Measurements from ENCODE around the gene CHAF1A. TPM values are rescaled to one million over a fixed set of nuclear protein-coding genes. Genes with fewer than 3 reads are reported as not detected.
A peak's percentile ranks its signal among the peaks of the same experiment; 100 is the strongest.

CHAF1A gene
- total and polyA plus RNA-seq, 2 of the 8 experiments (the other 6 are each of a cell fraction or from before 2014, with no cell fraction given): 122 to 147 TPM

DNA sequence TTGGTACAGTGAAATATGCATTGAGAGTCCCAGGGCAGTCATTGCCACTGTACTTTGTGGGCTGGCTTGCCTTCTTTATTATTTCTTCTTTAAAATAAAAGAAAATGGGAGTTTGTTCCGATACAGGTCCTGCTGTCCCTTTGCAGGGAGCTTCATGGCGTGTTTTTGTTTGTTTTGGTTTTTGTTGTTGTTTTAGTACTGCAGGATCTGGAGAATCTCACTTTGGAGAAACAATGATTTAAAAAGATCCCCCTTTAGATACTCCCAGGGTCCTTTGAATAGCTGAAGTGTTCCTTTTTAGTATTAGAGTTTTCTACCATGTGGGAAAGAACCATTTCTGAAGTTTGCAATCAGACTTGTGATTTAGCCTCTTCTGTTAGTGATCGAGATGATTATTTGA lies 11.1 kb downstream of the CHAF1A start:
- no peak overlapping the region for H3K4me3 ChIP-seq (ENCODE audit: extremely low read depth in 1 of 4, insufficient read depth in 2 of 4, low read depth in 3 of 4, low read length in 4 of 4)
- no peak overlapping the region for H3K14ac ChIP-seq (ENCODE audit: insufficient read length)
- H2BK5ac ChIP-seq (ENCODE audit: low read depth, low read length): peak overlapping the region; percentile 25; the same call in 1 of the 2 replicates
- H3K79me2 ChIP-seq (ENCODE audit: control insufficient read depth in 1 of 2, insufficient read depth in 2 of 2, low read length in 2 of 2): peaks cover 7 to 95% of the 10 kb centered on the region in 2 experiments; a peak in 3 of 4 replicates
- no peak overlapping the region; the same call in 1 of the 2 replicates for H3K27ac ChIP-seq (ENCODE audit: low read depth, low read length)
- no peak overlapping the region; a peak in 1 of 4 replicates for H3K4me2 ChIP-seq (ENCODE audit: insufficient read depth in 1 of 2, low read depth in 2 of 2, low read length in 2 of 2)
- H3K9ac ChIP-seq (replicated peaks in 1 of 4; ENCODE audit: extremely low read depth in 1 of 4, low read depth in 3 of 4, low read length in 3 of 4): no peak overlapping the region
- no peak overlapping the region for H3K18ac ChIP-seq (ENCODE audit: extremely low read depth, low read length)
- H3K36me3 ChIP-seq (ENCODE audit: control insufficient read depth in 2 of 4, insufficient read depth in 4 of 4, low read length in 3 of 4): peaks cover 25 to 80% (median 40%) of the 10 kb centered on the region in 4 experiments
- no peak overlapping the region for H4K91ac ChIP-seq (replicated peaks; ENCODE audit: insufficient read length, low read length)
- H3K4me1 ChIP-seq (replicated peaks in 1 of 4; ENCODE audit: control insufficient read depth in 3 of 4, insufficient read depth in 4 of 4, low read length in 3 of 4): peaks cover 6 to 34% (median 16%) of the 10 kb centered on the region in 4 experiments; a peak in 6 of 7 replicates
- H3K79me1 ChIP-seq (ENCODE audit: low read depth, low read length): peaks cover 11% of the 10 kb centered on the region
- 0 out of 2 replicates have a peak overlapping the region, but pooled peaks have one; percentile 53 for H2BK15ac ChIP-seq (ENCODE audit: low read length)
- H4K20me1 ChIP-seq (replicated peaks in 1 of 2; ENCODE audit: control insufficient read depth in 1 of 2, insufficient read depth in 2 of 2, low read length in 2 of 2): peaks cover 16 to 24% of the 10 kb centered on the region in 2 experiments
- 91% methylated on average over 3 of the region's 3 CpGs; no CpG with 5 or more reads in 1 of the 2 experiments for WGBS, 2 experiments (ENCODE audit: extremely low coverage in 1 of 2, insufficient coverage in 1 of 2, insufficient read length in 1 of 2, insufficient replicate concordance in 2 of 2, low coverage in 1 of 2, low lambda C conversion rate in 2 of 2, missing lambda C conversion rate in 1 of 2)
- POLR2A ChIA-PET (ENCODE audit: partially characterized antibody): interaction anchor here (1.4 to 58.1 kb wide), 6 partner anchors 11 to 44 kb away, joined by 3 to 1590 read pairs (median 31); partner anchors contain the start of genes CHAF1A, SH3GL1 and UBXN6
- no peak overlapping the region for H3K56ac ChIP-seq (replicated peaks; ENCODE audit: insufficient read length, low read depth, low read length)
- H3K23ac ChIP-seq (ENCODE audit: insufficient read length): no peak overlapping the region
- H2AFZ ChIP-seq (ENCODE audit: low read length): no peak overlapping the region
- H4K5ac ChIP-seq (ENCODE audit: insufficient read length, low read depth, low read length): no peak overlapping the region
- H4K8ac ChIP-seq (ENCODE audit: extremely low read depth, insufficient read depth, low read length): no peak overlapping the region
- CTCF ChIA-PET (ENCODE audit: partially characterized antibody): interaction anchor here (0.9 to 3.7 kb wide), 3 partner anchors 12 to 44 kb away, joined by 3 to 22 read pairs (median 4); partner anchors contain the start of genes CHAF1A and SH3GL1
- no peak for DNase-seq (ENCODE audit: low read depth in 1 of 2, low spot score in 2 of 2)
- H3K9me3 ChIP-seq (ENCODE audit: insufficient read depth in 2 of 2, low read depth in 1 of 2, low read length in 1 of 2): no peaks in the 10 kb centered on the region
- H2BK120ac ChIP-seq (replicated peaks; ENCODE audit: low read depth, low read length): no peak overlapping the region
- no peaks in the 10 kb centered on the region for H3K27me3 ChIP-seq (replicated peaks in 1 of 4; ENCODE audit: control insufficient read depth in 3 of 4, extremely low read depth in 1 of 4, insufficient read depth in 3 of 4, low read length in 3 of 4)
- no peak overlapping the region for H2AK5ac ChIP-seq (ENCODE audit: low read depth, low read length)
- no peak overlapping the region for H3K4ac ChIP-seq (replicated peaks; ENCODE audit: insufficient read length, low read depth, low read length)
- H2BK20ac ChIP-seq (ENCODE audit: low read length): no peak overlapping the region
- FAIRE-seq: no peak
- H3K23me2 ChIP-seq (ENCODE audit: low read depth, low read length): no peaks in the 10 kb centered on the region
- no peak overlapping the region for H2BK12ac ChIP-seq (ENCODE audit: low read depth, low read length)
- TF ChIP-seq CHD1 (IDR thresholded peaks at IDR 0.05; ENCODE audit: low read depth, low read length) (no peak), CBX8 (IDR thresholded peaks at IDR 0.05; ENCODE audit: borderline replicate concordance, low read depth, low read length) (no peak), POU5F1 (IDR thresholded peaks at IDR 0.05; ENCODE audit: low read depth, low read length) (no peak), SIRT6 (IDR thresholded peaks at IDR 0.05; ENCODE audit: low read length) (no peak), RBBP5 (IDR thresholded peaks at IDR 0.05; ENCODE audit: borderline replicate concordance, low read depth, low read length) (no peak), TBP (IDR thresholded peaks at IDR 0.05; ENCODE audit: low read depth, low read length) (no peak), JUND (IDR thresholded peaks at IDR 0.05; ENCODE audit: low read length) (no peak), KDM4A (IDR thresholded peaks at IDR 0.05; ENCODE audit: low read depth, low read length, severe bottlenecking) (no peak), RXRA (IDR thresholded peaks at IDR 0.05; ENCODE audit: insufficient read depth, low read depth, low read length) (no peak), EGR1 (IDR thresholded peaks at IDR 0.05; ENCODE audit: borderline replicate concordance, low read depth, low read length) (no peak), TAF7 (optimal IDR thresholded peaks at IDR 0.05; ENCODE audit: borderline replicate concordance, low read depth, low read length) (no peak), RAD21 (IDR thresholded peaks at IDR 0.05 in 1 of 2, conservative IDR thresholded peaks at IDR 0.05 in 1 of 2; ENCODE audit: low read depth in 2 of 2, low read length in 2 of 2) (no peak), RFX5 (IDR thresholded peaks at IDR 0.05; ENCODE audit: borderline replicate concordance, low read depth, low read length) (no peak), PHF8 (conservative IDR thresholded peaks at IDR 0.05; ENCODE audit: low read depth, low read length) (no peak)
